ENCODE results near the gene TMEM187.
A peak's percentile ranks its signal among the peaks of the same experiment; 100 is the strongest.

The TMEM187 gene

GRCh38 chrX:153935326-153935851 lies 37.2 kb upstream of the TMEM187 start:
- no peak for DNase-seq

GRCh38 chrX:153937056-153937455 lies 35.5 kb upstream of the TMEM187 start:
- DNase-seq = no peak

GRCh38 chrX:153938226-153938786 lies 34.2 kb upstream of the TMEM187 start:
- DNase-seq = no peak

GRCh38 chrX:153939573-153939972 lies 33.0 kb upstream of the TMEM187 start:
- no peak for DNase-seq

DNA sequence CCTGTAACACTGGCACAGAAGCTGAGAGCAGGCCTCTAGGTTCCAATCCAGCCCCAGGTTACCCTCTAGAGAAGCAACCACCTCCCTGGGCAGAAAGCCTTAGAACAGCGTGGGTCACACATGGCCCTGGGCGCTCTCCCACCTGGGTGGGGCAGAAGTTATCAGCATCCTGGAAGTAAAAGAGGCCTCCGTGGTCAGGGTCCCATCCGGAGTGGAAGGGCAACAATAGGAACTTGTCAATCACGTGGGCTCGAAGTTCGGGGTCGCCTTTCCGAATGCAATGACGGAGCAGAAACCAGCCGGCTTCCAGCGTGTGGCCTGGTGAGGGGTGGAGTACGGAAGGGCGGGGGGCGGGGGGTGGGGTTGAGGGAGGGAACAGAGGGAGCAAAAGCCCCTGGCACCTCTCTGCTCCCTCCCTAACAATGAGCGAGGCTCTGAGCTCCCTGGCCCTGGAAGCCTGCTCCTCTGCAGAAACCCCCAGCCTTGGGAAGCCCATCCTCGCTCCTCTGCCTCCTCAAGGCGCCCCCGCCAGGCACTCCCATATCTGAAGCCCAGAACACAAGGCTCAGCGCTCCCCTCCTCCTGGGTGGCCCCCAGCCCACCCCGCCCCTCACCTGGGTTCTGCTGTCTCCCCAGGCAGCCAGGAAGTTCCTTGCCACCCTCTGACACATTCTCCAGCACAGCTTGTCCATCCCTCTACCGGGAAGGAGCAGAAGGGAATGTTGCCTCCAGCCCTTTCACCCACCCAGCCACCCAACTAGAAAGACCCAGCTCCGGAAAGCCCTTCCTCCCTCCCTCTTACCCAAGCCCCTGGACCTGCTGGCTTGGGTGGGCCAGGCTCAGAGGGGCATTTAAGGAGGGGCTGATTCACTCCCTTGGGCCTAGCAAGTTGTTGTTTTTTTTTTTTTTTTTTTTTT lies 31.0 kb upstream of the TMEM187 start:
- DNase-seq = no peak

GRCh38 chrX:153944140-153944799 lies 28.3 kb upstream of the TMEM187 start, which contains the start of gene RENBP:
RENBP (minus strand) TSS chrX:153944643; CDS start chrX:153944610, 33 bp downstream.
- DNase-seq = no peak

DNA sequence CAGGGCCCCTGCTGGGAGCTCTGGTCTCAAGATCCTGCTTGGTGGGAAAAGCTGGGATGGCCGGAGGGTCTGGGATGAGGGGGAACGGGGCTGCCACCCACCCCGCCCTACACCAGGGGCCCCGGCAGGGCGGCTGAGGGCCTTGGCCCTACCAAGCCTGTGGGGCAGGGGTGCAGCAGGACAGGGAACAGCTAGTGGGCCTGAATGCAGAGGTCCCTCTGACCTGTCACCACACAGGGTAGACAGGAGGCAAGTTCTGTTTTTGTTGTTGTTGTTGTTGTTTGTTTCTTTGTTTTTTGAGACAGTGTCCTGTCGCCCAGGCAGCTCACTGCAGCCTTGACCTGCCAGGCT lies 27.8 kb upstream of the TMEM187 start:
- DNase-seq = no peak

DNA sequence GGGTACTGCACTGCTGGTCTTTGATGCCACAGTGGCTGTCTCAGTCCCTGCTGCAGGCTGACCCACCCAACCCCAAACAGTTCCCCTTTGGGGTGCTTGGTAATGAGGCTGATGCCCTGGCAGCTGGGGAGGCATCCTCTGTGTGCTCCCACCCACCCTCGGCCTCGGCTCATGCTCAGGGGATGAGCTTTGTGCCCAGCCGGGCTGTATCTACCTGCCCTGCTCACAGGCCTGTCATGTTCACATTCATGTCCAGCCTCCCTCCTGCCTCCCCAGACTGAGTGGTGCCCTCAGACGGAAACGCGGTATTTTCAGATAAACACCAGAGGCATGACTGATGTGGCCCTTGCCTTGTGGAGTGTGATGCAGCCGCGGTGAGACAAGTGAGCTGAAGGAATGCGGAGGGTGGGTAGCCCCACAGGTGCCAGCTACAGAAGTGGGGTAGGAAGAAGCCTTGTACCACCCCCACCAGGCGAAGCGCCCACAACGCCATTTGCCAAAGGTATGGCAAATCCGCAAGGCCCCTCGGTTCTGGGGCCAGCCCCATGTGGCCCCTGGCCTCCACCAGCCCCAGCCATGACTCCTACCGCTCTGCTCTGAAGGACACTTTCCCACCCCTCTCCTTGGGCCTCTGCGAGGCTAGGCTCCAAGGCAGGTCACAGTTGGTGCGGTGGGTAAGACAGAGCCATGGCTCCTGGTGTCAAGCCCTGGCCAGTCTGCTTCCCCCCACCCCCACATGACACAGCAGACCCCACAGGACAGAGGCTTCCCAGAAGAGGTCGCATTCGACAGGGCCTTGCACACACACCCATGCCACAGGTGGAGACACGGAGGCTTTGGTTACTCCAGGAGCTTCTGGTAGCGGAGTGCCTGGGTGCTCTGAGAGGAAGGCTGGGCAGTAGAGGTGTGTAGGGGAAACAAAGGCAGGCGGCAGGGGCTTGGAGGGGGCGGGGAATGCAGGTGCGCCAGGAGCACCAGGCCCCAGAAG lies 26.3 kb upstream of the TMEM187 start:
- DNase-seq = no peak

DNA sequence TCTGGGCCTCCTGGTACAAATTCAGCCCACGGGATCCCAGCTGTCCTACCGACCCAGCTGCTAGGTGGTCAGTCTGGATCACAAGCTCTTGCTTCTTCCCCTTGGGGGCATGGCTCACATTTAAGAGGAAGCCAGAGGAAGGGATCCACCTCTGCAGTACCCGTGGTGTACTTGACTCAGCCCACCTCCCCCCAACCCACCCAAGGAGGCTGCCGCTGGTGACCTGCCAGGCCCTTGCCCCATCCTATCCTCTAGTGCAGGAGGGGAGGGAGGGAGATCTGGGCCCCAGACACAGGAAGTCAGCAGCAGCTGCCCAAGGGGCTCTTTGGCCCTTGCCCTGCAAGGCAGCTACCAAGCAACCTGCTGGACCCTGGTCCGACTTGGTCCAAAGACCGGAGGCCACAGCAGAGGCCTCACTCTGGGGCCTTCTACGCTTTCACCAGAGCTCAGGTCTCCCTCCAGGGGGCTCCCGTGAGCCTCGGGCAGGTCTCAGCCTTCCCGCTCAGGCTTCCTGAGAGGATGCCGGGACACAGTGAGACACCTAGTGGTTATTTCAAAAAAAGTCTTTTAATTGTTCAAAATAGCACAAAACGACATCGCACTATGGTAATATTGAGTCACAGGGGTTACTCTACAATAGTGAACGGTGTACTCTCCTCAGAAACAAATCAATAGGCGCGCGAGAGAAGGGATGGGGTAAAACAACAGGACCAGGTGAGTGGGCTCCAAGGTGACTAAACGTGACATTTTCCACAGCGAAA lies 25.4 kb upstream of the TMEM187 start:
- peak; percentile 20 for DNase-seq

DNA sequence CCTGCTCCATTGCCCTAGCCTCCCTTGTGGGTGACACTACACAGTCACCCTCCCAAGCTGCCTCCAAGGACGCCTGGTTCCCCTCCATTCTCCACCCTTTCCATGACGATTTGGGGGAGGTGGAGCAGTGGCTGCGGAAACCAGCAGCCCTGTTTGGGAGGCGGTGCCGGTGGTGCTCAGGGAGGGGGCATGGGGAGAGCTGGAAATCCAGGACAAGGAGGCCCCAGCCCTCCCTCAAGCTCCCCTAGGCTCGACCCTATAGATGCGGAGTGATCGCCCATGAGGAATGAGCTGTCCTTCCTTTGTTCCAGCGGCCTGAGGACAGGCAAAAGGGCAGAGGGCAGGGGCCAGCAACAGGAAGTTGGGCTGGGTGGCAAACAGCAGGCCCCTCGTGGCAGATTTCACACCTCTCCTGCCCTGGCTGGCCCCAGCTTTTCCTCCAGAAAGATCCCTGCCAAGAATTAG lies 24.5 kb upstream of the TMEM187 start:
- DNase-seq = no peak

DNA sequence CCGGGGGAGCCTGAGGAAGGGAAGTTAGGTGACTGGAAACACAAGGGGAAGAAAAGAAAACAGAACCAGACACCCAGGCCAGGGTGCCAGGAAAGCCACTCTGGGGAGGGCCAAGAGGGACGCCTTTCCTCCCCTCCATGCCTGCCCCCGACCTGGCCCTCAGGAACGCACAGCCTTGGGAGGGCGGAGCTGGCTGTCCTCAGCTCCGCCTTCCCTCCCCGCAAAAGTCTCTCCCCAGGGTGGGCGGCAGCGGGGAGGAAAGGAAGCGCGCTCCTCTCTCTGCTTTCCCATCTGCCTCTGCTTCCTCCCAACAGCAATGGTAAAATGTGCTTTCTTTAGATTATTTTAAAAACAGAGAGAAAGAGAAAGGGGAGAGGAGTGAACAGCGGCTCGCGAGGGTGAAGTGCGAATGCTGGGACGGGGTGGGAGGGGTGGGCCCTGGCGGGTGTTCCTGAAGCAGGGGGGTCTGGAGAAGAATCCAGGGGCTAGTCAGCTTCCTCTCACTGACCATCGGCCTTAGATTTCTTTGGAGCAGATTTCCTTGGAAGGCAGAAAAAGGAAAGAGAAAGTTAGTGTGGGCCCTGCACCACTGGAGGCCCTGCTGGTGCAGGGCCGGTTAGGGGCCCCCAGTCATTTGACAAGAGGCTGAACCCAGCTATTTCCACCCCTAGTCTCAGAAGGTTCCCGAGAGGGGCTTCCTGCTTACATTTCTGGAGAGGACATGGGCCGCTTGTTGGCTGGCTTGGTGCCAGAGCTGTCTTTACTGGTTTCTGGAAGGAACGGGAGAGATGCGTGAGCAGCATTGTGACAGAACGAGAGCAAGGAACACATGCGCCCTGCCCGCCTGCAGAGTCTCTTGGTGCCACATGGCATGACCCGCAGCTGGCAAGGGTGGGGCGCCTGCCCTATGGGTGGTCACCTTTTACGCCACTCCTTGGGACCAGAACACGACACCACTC lies 23.4 kb upstream of the TMEM187 start:
- DNase-seq = no peak

DNA sequence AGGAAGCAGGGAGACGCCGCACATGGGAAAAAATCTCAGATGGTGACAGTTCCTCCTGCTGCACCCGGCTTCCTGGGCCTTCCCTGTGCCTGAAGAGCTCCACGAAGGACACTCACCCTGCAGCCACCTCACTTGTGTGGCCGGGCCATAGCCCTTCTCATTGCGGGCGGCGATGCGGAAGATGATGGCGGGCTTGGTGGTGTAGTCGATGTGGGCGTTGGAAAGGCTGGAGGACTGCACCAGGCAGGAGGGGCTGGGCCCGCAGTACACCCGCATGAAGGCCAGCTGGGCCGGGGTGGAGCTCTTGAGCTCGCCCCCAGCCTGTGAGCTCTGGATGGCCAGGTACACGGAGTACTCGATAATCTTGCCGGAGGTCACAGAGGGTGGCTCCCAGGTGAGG lies 22.4 kb upstream of the TMEM187 start:
- no peak for DNase-seq

GRCh38 chrX:153951683-153952372 lies 20.7 kb upstream of the TMEM187 start:
- no peak for DNase-seq

GRCh38 chrX:153952373-153953026 lies 20.1 kb upstream of the TMEM187 start:
- no peak for DNase-seq

- DNase-seq = no peak
Observed at GRCh38 chrX:153953342-153953830, 19.2 kb upstream of the TMEM187 start.

GRCh38 chrX:153953892-153954557 lies 18.5 kb upstream of the TMEM187 start:
- DNase-seq = no peak

DNA sequence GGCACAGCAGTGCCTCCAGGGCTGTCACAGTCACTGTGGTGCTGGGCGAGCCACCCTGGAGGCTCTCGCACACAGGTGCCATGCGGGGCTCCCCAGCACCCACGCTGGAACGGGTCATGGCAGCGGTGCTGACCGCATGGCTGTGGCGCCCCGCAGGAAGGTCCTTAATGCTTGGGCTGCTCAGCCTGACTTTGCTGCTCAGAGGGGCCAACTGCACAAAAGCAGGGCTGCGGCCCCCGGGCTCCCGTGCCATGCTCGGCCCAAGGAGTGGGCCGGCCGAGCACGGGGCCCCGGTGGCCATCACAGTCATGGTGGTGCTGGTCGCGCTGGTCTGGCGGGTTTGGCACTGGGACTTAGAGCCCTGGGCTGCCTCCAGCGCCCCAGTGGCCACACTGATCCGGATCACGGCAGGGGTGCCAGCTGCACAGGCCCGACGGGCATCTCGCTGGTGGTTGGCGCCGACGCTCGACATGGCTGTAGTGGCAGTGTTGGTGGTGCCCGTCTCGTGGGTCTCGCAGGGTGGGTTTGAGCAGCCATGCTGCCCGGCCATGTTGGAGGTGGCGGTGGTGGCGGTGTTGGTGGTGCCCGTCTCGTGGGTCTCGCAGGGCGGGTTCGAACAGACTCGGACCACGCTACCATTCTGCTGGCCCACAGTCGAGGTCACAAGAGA lies 17.9 kb upstream of the TMEM187 start:
- no peak for DNase-seq

Measured in NCI-H1417 treated with DMSO at 0.1 percent for 48 hours (cell line).